Ishikawa (cell line): ENCODE measurements around the gene TMEM208.

Experiments
- CEBPB ChIP-seq: IDR thresholded peaks from 2 replicates; pipeline ENCODE4 v1.6.1; 2012
- CREB1 ChIP-seq: IDR thresholded peaks from 2 replicates; pipeline ENCODE4 v1.6.1; 2012; ENCODE audit warnings: low read depth
- EP300 ChIP-seq: IDR thresholded peaks from 2 replicates; pipeline ENCODE4 v1.6.1; 2012; ENCODE audit warnings: borderline replicate concordance
- FOXM1 ChIP-seq: IDR thresholded peaks from 2 replicates; pipeline ENCODE4 v1.6.1; 2012; ENCODE audit warnings: low read depth, borderline replicate concordance
- MAX ChIP-seq: IDR thresholded peaks from 2 replicates; pipeline ENCODE4 v1.6.1; 2012
- NFIC ChIP-seq: IDR thresholded peaks from 2 replicates; pipeline ENCODE4 v1.6.1; 2012
- RAD21 ChIP-seq: IDR thresholded peaks from 2 replicates; pipeline ENCODE4 v1.6.1; 2012; ENCODE audit warnings: low read depth
- REST ChIP-seq: IDR thresholded peaks from 2 replicates; pipeline ENCODE4 v1.6.1; 2012; ENCODE audit warnings: low read depth, mild to moderate bottlenecking
- TAF1 ChIP-seq: IDR thresholded peaks from 2 replicates; pipeline ENCODE4 v1.6.1; 2012; ENCODE audit warnings: low read depth, mild to moderate bottlenecking
- TCF12 ChIP-seq: IDR thresholded peaks from 2 replicates; pipeline ENCODE4 v1.6.1; 2012; ENCODE audit warnings: low read depth
- TEAD4 ChIP-seq: IDR thresholded peaks from 2 replicates; pipeline ENCODE4 v1.6.1; 2012
- USF1 ChIP-seq: IDR thresholded peaks from 2 replicates; pipeline ENCODE4 v1.6.1; 2012
- YY1 ChIP-seq: IDR thresholded peaks from 2 replicates; pipeline ENCODE4 v1.6.1; 2012; ENCODE audit warnings: low read depth
- ZBTB7A ChIP-seq: IDR thresholded peaks from 2 replicates; pipeline ENCODE4 v1.6.1; 2012; ENCODE audit warnings: low read depth

- TF ChIP-seq TAF1 = 0 out of 2 replicates have a peak, but pooled peaks have one; percentile 24
- TF ChIP-seq CREB1 = no peak
- no peak for TF ChIP-seq REST
- no peak for TF ChIP-seq USF1
- no peak for TF ChIP-seq YY1
- TF ChIP-seq RAD21 = no peak
- no peak for TF ChIP-seq CEBPB
- no peak for TF ChIP-seq EP300
- no peak for TF ChIP-seq TCF12
- TF ChIP-seq TEAD4 = no peak
- no peak for TF ChIP-seq ZBTB7A
- TF ChIP-seq FOXM1 = no peak
- TF ChIP-seq MAX = no peak; the same call in 1 of the 2 replicates
- TF ChIP-seq NFIC = no peak
Measured at GRCh38 chr16:67184453-67184994, 42.4 kb upstream of the TMEM208 start.
